GM21786 (cell line): ENCODE measurements around the gene IL1RAPL1.

ENCODE experiments used
- ATAC-seq: cut with Tn5 transposase; IDR thresholded peaks from one replicate; pipeline ENCODE4 v1.9.1; 2021; ENCODE audit not compliant: unreplicated experiment

IL1RAPL1 gene

DNA sequence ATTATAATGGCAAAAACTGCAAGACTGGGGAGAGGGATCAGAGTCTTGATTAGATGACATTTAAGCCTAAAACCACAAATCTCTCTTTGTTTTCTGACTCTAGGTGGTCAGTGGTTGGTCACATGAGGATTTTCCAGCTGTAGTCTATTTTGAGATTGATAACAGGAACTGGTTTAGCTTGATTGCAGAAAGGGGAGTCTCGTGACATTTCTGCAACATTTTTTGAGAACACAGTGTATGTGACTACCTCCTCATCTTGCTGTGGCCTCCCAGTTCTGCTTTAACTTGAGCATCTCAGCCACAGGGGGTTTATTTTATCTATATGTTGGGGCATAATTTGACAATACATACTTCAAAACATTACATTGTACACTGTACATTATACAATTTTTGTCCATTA lies 901.7 kb downstream of the IL1RAPL1 start:
- peak; percentile 54 for ATAC-seq

GRCh38 chrX:29490606-29491005 lies 903.4 kb downstream of the IL1RAPL1 start:
- no peak for ATAC-seq

DNA sequence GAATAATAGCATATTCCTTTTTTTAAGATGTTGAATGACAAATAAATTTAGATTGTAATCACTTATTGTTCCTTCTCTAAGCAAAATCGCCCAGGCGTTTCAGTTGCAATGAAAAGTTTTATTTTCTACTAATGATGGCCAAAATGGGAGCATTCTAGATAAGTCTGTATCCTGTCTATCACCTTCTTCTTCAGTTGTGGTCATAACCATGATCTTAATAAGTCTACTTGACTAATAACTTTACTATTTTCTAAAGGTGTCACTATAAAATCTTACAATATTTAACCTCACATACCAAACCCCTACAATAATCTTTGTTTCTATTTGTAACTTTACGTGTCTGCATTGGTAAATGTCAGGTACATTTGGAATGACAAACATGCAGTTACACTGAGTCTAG lies 904.4 kb downstream of the IL1RAPL1 start:
- no peak for ATAC-seq

GRCh38 chrX:29496636-29497180 lies 909.5 kb downstream of the IL1RAPL1 start:
- ATAC-seq = no peak

- ATAC-seq = no peak
Measured at GRCh38 chrX:29506729-29507128, 919.5 kb downstream of the IL1RAPL1 start.

GRCh38 chrX:29518100-29518499 lies 930.9 kb downstream of the IL1RAPL1 start:
- no peak for ATAC-seq

DNA sequence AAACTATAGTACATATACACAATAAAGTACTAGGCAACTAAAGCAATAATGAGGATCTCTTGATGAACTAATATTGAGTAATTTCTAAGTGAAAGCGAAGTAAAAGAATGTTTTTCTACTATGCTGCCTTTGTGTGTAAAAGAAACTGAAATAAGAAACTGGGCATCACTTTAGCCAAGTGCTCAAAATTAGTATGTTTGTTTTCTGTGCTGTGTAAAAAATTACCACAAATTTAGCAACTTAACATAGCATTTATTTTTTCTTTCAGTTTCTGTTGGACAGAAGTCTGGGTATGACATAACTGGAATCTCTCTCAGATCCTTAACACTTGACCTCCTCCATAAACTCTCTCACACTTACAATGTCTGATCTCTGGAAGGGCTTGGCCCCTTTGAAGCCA lies 941.0 kb downstream of the IL1RAPL1 start:
- ATAC-seq = peak; percentile 87

DNA sequence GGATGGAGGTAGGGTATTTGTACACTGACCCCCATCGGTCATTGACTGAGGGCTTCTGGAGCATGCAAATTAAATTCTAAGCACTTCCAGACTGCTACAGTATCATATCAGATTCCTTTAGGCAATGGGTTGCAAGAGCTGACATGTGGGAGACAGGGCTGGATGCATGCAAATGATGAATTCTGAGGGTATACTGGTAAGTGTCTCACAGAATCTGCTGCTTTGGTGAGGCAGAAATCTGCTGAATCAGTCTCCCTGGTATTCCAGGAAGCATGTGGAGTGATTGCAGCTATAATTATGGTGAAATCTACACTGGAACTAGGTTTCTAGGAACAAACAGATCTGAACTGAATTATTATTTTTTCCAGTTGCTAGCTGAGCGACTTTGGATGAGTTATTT lies 943.3 kb downstream of the IL1RAPL1 start:
- ATAC-seq = no peak

GRCh38 chrX:29531336-29531735 lies 944.1 kb downstream of the IL1RAPL1 start:
- peak; percentile 58 for ATAC-seq

- ATAC-seq = no peak
Measured at GRCh38 chrX:29535212-29536162, 948.2 kb downstream of the IL1RAPL1 start.

DNA sequence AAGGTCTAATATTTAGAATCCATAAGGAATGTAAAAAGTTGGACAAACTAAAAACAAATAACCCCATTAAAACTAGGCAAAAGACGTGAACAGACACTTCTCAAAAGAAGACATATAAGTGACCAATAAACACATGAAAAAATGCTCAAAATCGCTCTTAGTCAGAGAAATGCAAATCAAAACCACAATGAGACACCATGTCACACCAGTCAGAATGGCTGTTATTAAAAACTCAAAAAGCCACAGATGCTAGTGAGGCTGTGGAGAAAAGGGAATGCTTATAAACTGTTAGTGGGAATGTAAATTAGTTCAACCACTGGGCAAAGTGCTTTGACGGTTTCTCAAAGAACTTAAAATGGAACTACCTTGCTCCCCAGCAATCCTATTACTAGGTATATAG lies 953.8 kb downstream of the IL1RAPL1 start:
- ATAC-seq = no peak

GRCh38 chrX:29542152-29542551 lies 954.9 kb downstream of the IL1RAPL1 start:
- peak; percentile 52 for ATAC-seq

DNA sequence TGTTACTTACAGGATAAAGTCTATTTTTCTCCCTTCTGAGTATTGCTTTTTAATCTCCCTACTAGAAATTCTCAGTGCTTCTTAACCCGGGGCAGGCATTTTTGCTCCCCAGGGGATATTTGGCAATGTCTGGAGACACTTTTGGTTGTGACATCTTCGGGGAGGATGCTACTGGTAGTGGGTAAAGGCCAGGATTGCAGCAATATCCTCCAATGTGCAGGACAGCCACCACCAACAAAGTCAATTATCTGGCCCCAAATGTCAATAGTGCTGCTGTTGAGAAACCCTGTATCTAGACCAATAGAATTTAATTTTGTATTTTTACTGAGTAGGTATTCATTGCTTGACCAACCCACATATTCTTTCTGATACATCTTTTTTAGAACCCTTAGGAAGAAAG lies 958.6 kb downstream of the IL1RAPL1 start:
- ATAC-seq = no peak

- ATAC-seq = no peak
Measured at GRCh38 chrX:29547877-29548276, 960.6 kb downstream of the IL1RAPL1 start.

DNA sequence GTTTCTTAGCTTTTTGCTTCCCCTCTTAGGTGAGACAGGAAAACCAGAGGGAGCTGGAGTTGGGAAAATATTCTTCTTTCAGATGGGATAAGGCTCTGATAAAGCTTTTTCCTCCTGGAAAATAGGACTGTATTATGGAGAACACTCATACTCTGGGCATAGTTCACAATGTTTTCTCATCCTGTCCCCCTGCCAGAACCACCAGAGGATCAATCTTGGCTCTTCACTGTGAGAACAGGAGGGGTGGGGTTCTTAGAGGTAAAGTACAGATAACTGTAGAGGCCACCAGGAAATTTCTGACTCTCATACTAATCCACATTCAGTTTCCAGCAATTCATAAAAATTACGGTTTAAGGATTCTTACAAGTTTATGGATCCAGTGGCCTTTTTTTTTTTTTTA lies 966.3 kb downstream of the IL1RAPL1 start:
- ATAC-seq = no peak

DNA sequence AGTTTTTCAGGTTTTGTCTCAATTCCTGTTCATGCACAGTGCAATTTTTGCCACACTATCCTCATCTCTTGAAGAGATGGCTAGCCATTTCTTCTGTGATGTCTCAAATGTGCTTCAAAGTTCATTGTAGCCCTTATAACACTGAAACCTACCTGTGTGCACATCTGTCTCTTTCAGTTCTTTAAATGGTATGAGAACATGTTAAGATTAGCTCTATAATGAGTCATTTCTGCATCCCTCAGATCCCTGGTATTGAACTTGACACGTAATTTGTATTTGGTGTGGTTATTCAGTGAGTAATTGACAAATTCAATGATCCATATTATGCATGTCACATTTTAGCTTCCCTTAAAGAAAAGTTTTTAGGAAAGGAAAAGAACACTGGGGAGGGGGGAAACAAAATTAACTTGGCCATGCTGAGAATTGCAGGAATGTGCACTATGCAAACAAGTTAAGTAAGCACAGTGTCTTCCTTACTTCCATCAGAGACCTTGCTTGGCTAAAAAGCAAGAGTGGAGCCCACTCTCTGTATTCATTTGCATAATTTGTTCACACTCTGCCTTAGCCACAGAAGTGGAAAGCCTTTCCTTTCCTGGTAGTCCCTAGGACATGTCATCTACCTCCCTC lies 968.3 kb downstream of the IL1RAPL1 start:
- ATAC-seq = peak; percentile 98

DNA sequence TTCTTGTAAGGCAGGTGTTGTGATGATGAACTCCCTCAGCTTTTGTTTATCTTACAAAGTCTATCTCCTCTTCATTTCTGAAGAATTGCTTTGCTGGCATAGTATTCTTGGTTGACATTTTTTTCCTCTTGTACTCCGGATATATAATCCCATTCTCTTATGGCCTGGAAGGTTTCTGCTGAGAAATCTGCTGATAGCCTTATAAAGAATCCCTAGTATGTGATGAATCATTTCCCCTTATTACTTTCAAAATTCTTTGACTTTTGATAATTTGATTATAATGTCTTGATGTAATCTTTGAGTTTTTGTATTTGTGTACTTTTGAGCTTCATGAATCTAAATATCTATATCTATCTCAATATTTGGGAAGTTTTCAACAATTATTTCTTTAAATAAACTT lies 972.8 kb downstream of the IL1RAPL1 start:
- no peak for ATAC-seq

GRCh38 chrX:29561417-29561816 lies 974.2 kb downstream of the IL1RAPL1 start:
- ATAC-seq = no peak

GRCh38 chrX:29580560-29580959 lies 993.3 kb downstream of the IL1RAPL1 start:
- ATAC-seq = no peak

DNA sequence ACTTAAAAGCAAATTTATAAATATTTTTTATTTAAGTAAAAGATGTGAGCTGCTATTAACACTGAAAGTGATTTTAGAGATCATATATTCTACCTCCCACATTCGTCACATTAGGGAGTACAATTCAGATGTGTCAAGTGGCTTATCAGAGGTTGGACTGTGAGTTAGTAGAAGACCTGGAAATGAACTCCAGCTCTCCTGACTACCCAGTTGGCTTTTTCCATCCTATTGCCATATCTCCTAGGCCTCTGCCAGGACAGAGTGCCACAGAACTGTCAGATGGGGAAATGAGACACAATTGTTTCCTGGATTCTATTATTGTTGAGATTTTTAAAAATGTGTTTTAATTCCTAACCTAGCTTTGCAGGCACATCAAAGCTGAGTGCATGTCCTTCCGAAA lies 994.0 kb downstream of the IL1RAPL1 start:
- ATAC-seq = no peak

GRCh38 chrX:29587107-29587506 lies 999.9 kb downstream of the IL1RAPL1 start:
- peak; percentile 65 for ATAC-seq

DNA sequence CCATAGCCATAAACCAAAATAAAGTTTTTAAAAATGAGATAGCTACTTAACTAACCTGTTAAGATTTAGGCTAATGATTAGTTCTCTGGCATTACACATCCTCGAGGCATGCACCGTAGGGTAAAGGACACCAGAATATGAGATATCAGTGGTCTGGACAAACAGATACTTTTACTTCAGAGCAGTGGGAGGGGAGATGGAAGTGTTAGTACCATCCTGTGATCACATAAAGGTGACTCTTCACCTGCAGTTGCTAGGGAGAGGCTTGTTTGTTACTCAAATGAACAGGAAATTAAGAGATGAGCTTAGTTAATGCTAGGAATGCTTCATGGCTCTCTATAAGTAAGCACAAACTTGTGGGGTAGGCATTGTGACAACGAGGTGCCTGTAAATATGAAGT lies 1003.7 kb downstream of the IL1RAPL1 start:
- no peak for ATAC-seq
